Trophoblast cell (in vitro differentiated cells and primary cell): Measurements from ENCODE around the gene KDELR1. TPM values are rescaled to one million over a fixed set of nuclear protein-coding genes. Genes with fewer than 3 reads are reported as not detected.

Source experiments
- DNase-seq, 2 donors: peaks; one replicate each; pipeline ENCODE4 v3.0.0-alpha.2; 2016
- H2AFZ ChIP-seq: 2 replicates; pipeline ENCODE4 v1.6.1; 2013; ENCODE audit warnings: low read length, moderate library complexity, mild to moderate bottlenecking; ENCODE audit not compliant: insufficient read depth, poor library complexity
- H2AK5ac ChIP-seq: 2 replicates; pipeline ENCODE4 v1.6.1; 2013; ENCODE audit warnings: mild to moderate bottlenecking, low read length
- H2BK120ac ChIP-seq: 2 replicates; pipeline ENCODE4 v1.6.1; 2013; ENCODE audit warnings: low read length, mild to moderate bottlenecking, moderate library complexity; ENCODE audit not compliant: insufficient read depth, poor library complexity
- H2BK12ac ChIP-seq: 2 replicates; pipeline ENCODE4 v1.6.1; 2013; ENCODE audit warnings: mild to moderate bottlenecking, low read length, moderate library complexity
- H2BK5ac ChIP-seq: 2 replicates; pipeline ENCODE4 v1.6.1; 2013; ENCODE audit warnings: low read length, low read depth, moderate library complexity, mild to moderate bottlenecking; ENCODE audit not compliant: poor library complexity
- H3K14ac ChIP-seq: 2 replicates; pipeline ENCODE4 v1.6.1; 2013; ENCODE audit warnings: mild to moderate bottlenecking, low read length
- H3K18ac ChIP-seq: 2 replicates; pipeline ENCODE4 v1.6.1; 2013; ENCODE audit warnings: mild to moderate bottlenecking, low read length
- H3K23ac ChIP-seq: 2 replicates; pipeline ENCODE4 v1.6.1; 2013; ENCODE audit warnings: low read length
- H3K27ac ChIP-seq: 2 replicates; pipeline ENCODE4 v1.5.1; 2013; ENCODE audit warnings: low read depth, mild to moderate bottlenecking, inconsistent platforms, low read length, moderate library complexity
- H3K27me3 ChIP-seq: 2 replicates; pipeline ENCODE4 v1.6.1; 2013; ENCODE audit warnings: inconsistent platforms, mild to moderate bottlenecking, low read length, moderate library complexity; ENCODE audit not compliant: insufficient read depth
- H3K36me3 ChIP-seq, 2 experiments: 1 replicate in 1 of 2; 2 replicates in 1 of 2; pipeline ENCODE4 v1.6.1; 2013; ENCODE audit warnings: low read length in 2 of 2, mild to moderate bottlenecking in 2 of 2, moderate library complexity in 1 of 2; ENCODE audit not compliant: insufficient read depth in 2 of 2, control insufficient read depth in 1 of 2
- H3K4ac ChIP-seq: 2 replicates; pipeline ENCODE4 v1.6.1; 2013; ENCODE audit warnings: low read depth, mild to moderate bottlenecking, low read length, moderate library complexity
- H3K4me1 ChIP-seq, 2 experiments: 1 replicate in 1 of 2; 2 replicates in 1 of 2; pipeline ENCODE4 v1.6.1; 2013; ENCODE audit warnings: low read length in 2 of 2, mild to moderate bottlenecking in 2 of 2, moderate library complexity in 1 of 2; ENCODE audit not compliant: insufficient read depth in 2 of 2, control insufficient read depth in 1 of 2
- H3K4me2 ChIP-seq: 2 replicates; pipeline ENCODE4 v1.6.1; 2013; ENCODE audit warnings: inconsistent platforms, mild to moderate bottlenecking, low read length, moderate library complexity
- H3K4me3 ChIP-seq: 2 replicates; pipeline ENCODE4 v1.5.1; 2013; ENCODE audit warnings: mild to moderate bottlenecking, low read depth, low read length, inconsistent platforms
- H3K79me1 ChIP-seq: one replicate; pipeline ENCODE4 v1.6.1; 2013; ENCODE audit warnings: low read length
- H3K79me2 ChIP-seq: 2 replicates; pipeline ENCODE4 v1.6.1; 2013; ENCODE audit warnings: low read length, mild to moderate bottlenecking; ENCODE audit not compliant: control insufficient read depth, insufficient read depth, poor library complexity
- H3K9ac ChIP-seq: 2 replicates; pipeline ENCODE4 v1.6.1; 2013; ENCODE audit warnings: mild to moderate bottlenecking, low read length
- H3K9me3 ChIP-seq: 2 replicates; pipeline ENCODE4 v1.6.1; 2013; ENCODE audit warnings: low read depth, mild to moderate bottlenecking, control low read depth, inconsistent platforms, low read length; ENCODE audit not compliant: insufficient read depth
- H4K12ac ChIP-seq: 2 replicates; pipeline ENCODE4 v1.6.1; 2013; ENCODE audit warnings: low read depth, mild to moderate bottlenecking, low read length, moderate library complexity
- H4K8ac ChIP-seq: 2 replicates; pipeline ENCODE4 v1.6.1; 2013; ENCODE audit warnings: low read depth, mild to moderate bottlenecking, low read length, moderate library complexity
- H4K91ac ChIP-seq: one replicate; pipeline ENCODE4 v1.6.1; 2013; ENCODE audit warnings: low read depth, mild to moderate bottlenecking, low read length, moderate library complexity
- WGBS: extraction: QIAGEN DNeasy Blood & Tissue Kit; methylation state at CpG from one replicate; pipeline ENCODE4 v1.1.7; 2013; ENCODE audit warnings: missing lambda C conversion rate; ENCODE audit not compliant: insufficient read length, insufficient coverage; ENCODE audit errors: extremely low coverage; 5-methylcytosine and 5-hydroxymethylcytosine counted together
- polyA plus RNA-seq: library from polyadenylated mRNA; stranded (reverse); fragments of 200-250 nt; gene quantifications from 2 replicates; pipeline ENCODE4 v1.2.3, GENCODE V29; 2013

Gene KDELR1
- polyA plus RNA-seq, result 586 and 590 TPM in 2 replicates

- Histone ChIP-seq H3K27ac (peak within 1 kb of the TSS; percentile 60), H2AFZ (peak within 1 kb of the TSS; percentile 9), H3K79me1 (peaks cover 27% of the 10 kb centered on the region), H3K18ac (peak within 1 kb of the TSS; percentile 89), H2BK12ac (peak within 1 kb of the TSS; percentile 10), H4K12ac (peak within 1 kb of the TSS; percentile 74), H2BK5ac (peak within 1 kb of the TSS; percentile 92), H3K23ac (no peak within 1 kb of the TSS), H3K4ac (peak within 1 kb of the TSS; percentile 95), H3K36me3 (peaks cover 22 to 27% of the 10 kb centered on the region in 2 experiments), H3K4me1 (peaks cover 11 to 18% of the 10 kb centered on the region in 2 experiments), H2BK120ac (peak within 1 kb of the TSS; percentile 85), H3K4me3 (peak within 1 kb of the TSS; percentile 90), H4K91ac (peak within 1 kb of the TSS; percentile 97), H3K9me3 (peaks cover 2% of the 10 kb centered on the region), H3K27me3 (peaks cover 18% of the 10 kb centered on the region), H3K14ac (peak within 1 kb of the TSS; percentile 97), H2AK5ac (peak within 1 kb of the TSS; percentile 89), H3K9ac (peak within 1 kb of the TSS; percentile 92), H3K79me2 (peaks cover 18% of the 10 kb centered on the region), H3K4me2 (peak within 1 kb of the TSS; percentile 90), H4K8ac (peak within 1 kb of the TSS; percentile 82)
- no CpG with 5 or more reads among the region's 42 CpGs for WGBS
- peak; percentile 66 to 79 for DNase-seq
Measured at GRCh38 chr19:48391100-48392005, at the start of gene KDELR1. KDELR1 (minus strand) TSS chr19:48391551; CDS start chr19:48391358, 193 bp downstream.

GRCh38 chr19:48436586-48436985 is 45.2 kb upstream of the KDELR1 start:
- Histone ChIP-seq H2BK120ac (peak overlapping the region; percentile 9), H3K36me3 (no peaks in the 10 kb centered on the region), H3K4me2 (no peak overlapping the region), H3K4ac (no peak overlapping the region), H3K14ac (no peak overlapping the region), H2AFZ (no peak overlapping the region), H4K91ac (peak overlapping the region; percentile 27), H3K4me3 (no peak overlapping the region), H4K8ac (peak overlapping the region; percentile 0), H3K23ac (no peak overlapping the region), H2AK5ac (no peak overlapping the region), H3K27ac (peak overlapping the region; percentile 1), H3K9me3 (peaks cover 2% of the 10 kb centered on the region), H3K4me1 (peaks cover 21 to 23% of the 10 kb centered on the region in 2 experiments), H3K18ac (no peak overlapping the region), H4K12ac (no peak overlapping the region), H3K79me2 (no peaks in the 10 kb centered on the region), H2BK12ac (peak overlapping the region; percentile 23), H3K79me1 (peaks cover 13% of the 10 kb centered on the region), H3K9ac (no peak overlapping the region), H2BK5ac (no peak overlapping the region), H3K27me3 (no peaks in the 10 kb centered on the region)
- no CpG with 5 or more reads among the region's 5 CpGs for WGBS
- DNase-seq, result no peak

- Histone ChIP-seq H3K14ac (no peak overlapping the region), H3K27me3 (no peaks in the 10 kb centered on the region), H2AFZ (no peak overlapping the region), H2BK12ac (no peak overlapping the region), H2BK120ac (no peak overlapping the region), H3K9ac (no peak overlapping the region), H3K4ac (no peak overlapping the region), H3K27ac (no peak overlapping the region), H3K23ac (no peak overlapping the region), H3K9me3 (peaks cover 2% of the 10 kb centered on the region), H3K79me1 (peaks cover 13% of the 10 kb centered on the region), H3K36me3 (no peaks in the 10 kb centered on the region), H3K4me1 (peaks cover 21 to 23% of the 10 kb centered on the region in 2 experiments), H2BK5ac (no peak overlapping the region), H4K8ac (no peak overlapping the region), H2AK5ac (no peak overlapping the region), H3K18ac (no peak overlapping the region), H3K4me2 (no peak overlapping the region), H3K4me3 (no peak overlapping the region), H3K79me2 (no peaks in the 10 kb centered on the region), H4K12ac (no peak overlapping the region), H4K91ac (no peak overlapping the region)
- WGBS, result no CpG with 5 or more reads among the region's 8 CpGs
- DNase-seq, result no peak
Measured at GRCh38 chr19:48433337-48433736, 42.0 kb upstream of the KDELR1 start.

GRCh38 chr19:48428670-48429069 is 37.3 kb upstream of the KDELR1 start:
- Histone ChIP-seq H3K36me3 (no peaks in the 10 kb centered on the region), H3K23ac (no peak overlapping the region), H2BK12ac (peak overlapping the region; percentile 53), H2BK5ac (no peak overlapping the region), H3K9me3 (no peaks in the 10 kb centered on the region), H3K27me3 (no peaks in the 10 kb centered on the region), H3K4ac (no peak overlapping the region), H3K18ac (no peak overlapping the region), H3K4me3 (no peak overlapping the region), H2BK120ac (no peak overlapping the region), H3K4me2 (no peak overlapping the region), H4K8ac (no peak overlapping the region), H3K27ac (no peak overlapping the region), H2AK5ac (no peak overlapping the region), H2AFZ (no peak overlapping the region), H3K4me1 (peaks cover 2 to 4% of the 10 kb centered on the region in 2 experiments), H4K12ac (no peak overlapping the region), H4K91ac (peak overlapping the region; percentile 11), H3K9ac (no peak overlapping the region), H3K79me1 (peaks cover 2% of the 10 kb centered on the region), H3K14ac (no peak overlapping the region), H3K79me2 (peaks cover 1% of the 10 kb centered on the region)
- no peak for DNase-seq
- no CpG with 5 or more reads among the region's 1 CpG for WGBS
